ENCODE measurements around the gene TBC1D14. TPM values are rescaled to one million over a fixed set of nuclear protein-coding genes. Genes with fewer than 3 reads are reported as not detected.
A peak's percentile ranks its signal among the peaks of the same experiment; 100 is the strongest.

Gene TBC1D14
- total and polyA plus RNA-seq, 2 of the 8 experiments (the other 6 are each of a cell fraction or from before 2014, with no cell fraction given) = 45.6 to 48.2 TPM

- ChIA-PET CTCF (ENCODE audit: partially characterized antibody) (interaction anchor here (1.4 to 2.3 kb wide), 5 partner anchors 20 to 217 kb away, joined by 3 to 13 read pairs (median 6); partner anchors contain the start of gene TBC1D14), POLR2A (ENCODE audit: partially characterized antibody) (interaction anchor here (3.1 kb wide), 1 partner anchor 27 kb away, joined by 16 read pairs; the partner anchor contains the start of gene TBC1D14)
- peaks cover 22% of the 10 kb centered on the region for H3K79me1 ChIP-seq (ENCODE audit: low read depth, low read length)
- DNase-seq (ENCODE audit: low read depth in 1 of 2, low spot score in 2 of 2) = no peak
- no peaks in the 10 kb centered on the region for H3K23me2 ChIP-seq (ENCODE audit: low read depth, low read length)
- no peaks in the 10 kb centered on the region for H3K27me3 ChIP-seq (replicated peaks in 1 of 4; ENCODE audit: control insufficient read depth in 3 of 4, extremely low read depth in 1 of 4, insufficient read depth in 3 of 4, low read length in 3 of 4)
- H2AK5ac ChIP-seq (ENCODE audit: low read depth, low read length) = no peak overlapping the region
- H3K27ac ChIP-seq (ENCODE audit: low read depth, low read length) = no peak overlapping the region
- no peak overlapping the region for H2AFZ ChIP-seq (ENCODE audit: low read length)
- H3K14ac ChIP-seq (ENCODE audit: insufficient read length) = no peak overlapping the region
- H2BK15ac ChIP-seq (ENCODE audit: low read length) = no peak overlapping the region
- H3K9ac ChIP-seq (replicated peaks in 1 of 4; ENCODE audit: extremely low read depth in 1 of 4, low read depth in 3 of 4, low read length in 3 of 4) = no peak overlapping the region
- H3K4ac ChIP-seq (replicated peaks; ENCODE audit: insufficient read length, low read depth, low read length) = no peak overlapping the region
- 83% methylated on average over 6 of the region's 6 CpGs; no CpG with 5 or more reads in 1 of the 2 experiments for WGBS, 2 experiments (ENCODE audit: extremely low coverage in 1 of 2, insufficient coverage in 1 of 2, insufficient read length in 1 of 2, insufficient replicate concordance in 2 of 2, low coverage in 1 of 2, low lambda C conversion rate in 2 of 2, missing lambda C conversion rate in 1 of 2)
- no peak overlapping the region for H2BK20ac ChIP-seq (ENCODE audit: low read length)
- FAIRE-seq = no peak
- H3K4me2 ChIP-seq (ENCODE audit: insufficient read depth in 1 of 2, low read depth in 2 of 2, low read length in 2 of 2) = no peak overlapping the region
- peaks cover 0 to 33% of the 10 kb centered on the region in 2 experiments; a peak in 3 of 4 replicates for H3K79me2 ChIP-seq (ENCODE audit: control insufficient read depth in 1 of 2, insufficient read depth in 2 of 2, low read length in 2 of 2)
- H4K20me1 ChIP-seq (replicated peaks in 1 of 2; ENCODE audit: control insufficient read depth in 1 of 2, insufficient read depth in 2 of 2, low read length in 2 of 2) = peaks cover 0 to 20% of the 10 kb centered on the region in 2 experiments
- H3K56ac ChIP-seq (replicated peaks; ENCODE audit: insufficient read length, low read depth, low read length) = no peak overlapping the region
- no peak overlapping the region for H3K23ac ChIP-seq (ENCODE audit: insufficient read length)
- H4K5ac ChIP-seq (ENCODE audit: insufficient read length, low read depth, low read length) = no peak overlapping the region
- no peak overlapping the region for H4K91ac ChIP-seq (replicated peaks; ENCODE audit: insufficient read length, low read length)
- no peak overlapping the region for H2BK12ac ChIP-seq (ENCODE audit: low read depth, low read length)
- H3K18ac ChIP-seq (ENCODE audit: extremely low read depth, low read length) = no peak overlapping the region
- no peaks in the 10 kb centered on the region for H3K9me3 ChIP-seq (ENCODE audit: insufficient read depth in 2 of 2, low read depth in 1 of 2, low read length in 1 of 2)
- no peak overlapping the region for H2BK120ac ChIP-seq (replicated peaks; ENCODE audit: low read depth, low read length)
- no peak overlapping the region for H3K4me3 ChIP-seq (ENCODE audit: extremely low read depth in 1 of 4, insufficient read depth in 2 of 4, low read depth in 3 of 4, low read length in 4 of 4)
- no peak overlapping the region; the same call in 1 of the 2 replicates for H4K8ac ChIP-seq (ENCODE audit: extremely low read depth, insufficient read depth, low read length)
- peaks cover 5 to 29% (median 13%) of the 10 kb centered on the region in 4 experiments for H3K4me1 ChIP-seq (replicated peaks in 1 of 4; ENCODE audit: control insufficient read depth in 3 of 4, insufficient read depth in 4 of 4, low read length in 3 of 4)
- H3K36me3 ChIP-seq (ENCODE audit: control insufficient read depth in 2 of 4, insufficient read depth in 4 of 4, low read length in 3 of 4) = no peaks in the 10 kb centered on the region
- H2BK5ac ChIP-seq (ENCODE audit: low read depth, low read length) = 0 out of 2 replicates have a peak overlapping the region, but pooled peaks have one; percentile 5
- TF ChIP-seq SUZ12 (IDR thresholded peaks at IDR 0.05; ENCODE audit: low read length) (no peak), BCL11A (IDR thresholded peaks at IDR 0.05; ENCODE audit: low read depth in 2 of 2, low read length in 2 of 2) (no peak), MAFK (IDR thresholded peaks at IDR 0.05; ENCODE audit: low read depth, low read length) (no peak), POLR2A (IDR thresholded peaks at IDR 0.05; ENCODE audit: control extremely low read depth in 1 of 2, low read depth in 2 of 2, low read length in 2 of 2) (no peak), KDM1A (IDR thresholded peaks at IDR 0.05; ENCODE audit: borderline replicate concordance, low read length) (no peak), YY1 (IDR thresholded peaks at IDR 0.05; ENCODE audit: low read depth, low read length) (no peak), RBBP5 (IDR thresholded peaks at IDR 0.05; ENCODE audit: borderline replicate concordance, low read depth, low read length) (no peak), ASH2L (IDR thresholded peaks at IDR 0.05; ENCODE audit: low read length) (no peak), TBP (IDR thresholded peaks at IDR 0.05; ENCODE audit: low read depth, low read length) (no peak), EGR1 (IDR thresholded peaks at IDR 0.05; ENCODE audit: borderline replicate concordance, low read depth, low read length) (no peak), EP300 (IDR thresholded peaks at IDR 0.05; ENCODE audit: borderline replicate concordance in 1 of 2, low read depth in 2 of 2, low read length in 2 of 2) (no peak), SP2 (IDR thresholded peaks at IDR 0.05; ENCODE audit: low read length) (no peak), ATF2 (IDR thresholded peaks at IDR 0.05; ENCODE audit: low read length) (no peak)
Measured at GRCh38 chr4:6937201-6937600, 27.6 kb downstream of the TBC1D14 start.
